Epithelial cell of proximal tubule (primary cell): Measurements from ENCODE around the gene LCE4A. TPM values are rescaled to one million over a fixed set of nuclear protein-coding genes. Genes with fewer than 3 reads are reported as not detected.
"Not testable (repeated sequence)": the region's sequence is repeated elsewhere in the genome, so short reads cannot be mapped to it uniquely, and the experiment has no call there.

Experiments
- DNase-seq: peaks from one replicate; pipeline ENCODE4 v3.0.0-alpha.2; 2011; ENCODE audit warnings: low read depth
- H3K4me3 ChIP-seq: 2 replicates; pipeline ENCODE4 v1.5.1; 2011; ENCODE audit warnings: low read depth, mild to moderate bottlenecking, low read length
- total RNA-seq: library from RNA; depleted of rRNA; stranded (reverse); fragments of >200 nt; gene quantifications from 2 replicates; pipeline ENCODE4 v1.2.3, GENCODE V29; 2015
- TF ChIP-seq, protein P1 (sequence below): conservative IDR thresholded peaks from 2 replicates; pipeline ENCODE4 v1.5.1; 2012; ENCODE audit warnings: low read depth, mild to moderate bottlenecking, low read length

The LCE4A gene
- total RNA-seq, 1 donor from 2014 or later, result not detected

DNA sequence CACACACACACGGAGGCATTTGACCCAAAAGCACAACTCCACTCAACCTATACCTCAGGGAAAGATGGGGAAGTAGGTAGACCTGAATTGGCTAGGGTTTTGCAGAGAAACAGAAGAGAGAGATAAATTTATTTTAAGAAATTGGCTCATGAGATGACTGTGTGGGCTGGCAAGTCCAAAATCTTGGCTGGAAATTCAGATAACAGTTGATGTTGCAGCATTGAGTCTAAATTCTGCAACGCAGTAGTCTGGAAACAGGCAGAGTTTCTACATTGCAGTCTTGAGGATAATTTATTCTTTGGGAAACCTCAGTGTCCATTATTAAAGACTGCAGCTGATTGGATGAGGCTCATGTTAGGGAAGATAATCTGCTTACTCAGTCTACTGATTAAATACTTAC lies 26.3 kb upstream of the LCE4A start:
- TF ChIP-seq, protein P1, sequence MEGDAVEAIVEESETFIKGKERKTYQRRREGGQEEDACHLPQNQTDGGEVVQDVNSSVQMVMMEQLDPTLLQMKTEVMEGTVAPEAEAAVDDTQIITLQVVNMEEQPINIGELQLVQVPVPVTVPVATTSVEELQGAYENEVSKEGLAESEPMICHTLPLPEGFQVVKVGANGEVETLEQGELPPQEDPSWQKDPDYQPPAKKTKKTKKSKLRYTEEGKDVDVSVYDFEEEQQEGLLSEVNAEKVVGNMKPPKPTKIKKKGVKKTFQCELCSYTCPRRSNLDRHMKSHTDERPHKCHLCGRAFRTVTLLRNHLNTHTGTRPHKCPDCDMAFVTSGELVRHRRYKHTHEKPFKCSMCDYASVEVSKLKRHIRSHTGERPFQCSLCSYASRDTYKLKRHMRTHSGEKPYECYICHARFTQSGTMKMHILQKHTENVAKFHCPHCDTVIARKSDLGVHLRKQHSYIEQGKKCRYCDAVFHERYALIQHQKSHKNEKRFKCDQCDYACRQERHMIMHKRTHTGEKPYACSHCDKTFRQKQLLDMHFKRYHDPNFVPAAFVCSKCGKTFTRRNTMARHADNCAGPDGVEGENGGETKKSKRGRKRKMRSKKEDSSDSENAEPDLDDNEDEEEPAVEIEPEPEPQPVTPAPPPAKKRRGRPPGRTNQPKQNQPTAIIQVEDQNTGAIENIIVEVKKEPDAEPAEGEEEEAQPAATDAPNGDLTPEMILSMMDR, result no peak
- H3K4me3 ChIP-seq, result no peak overlapping the region
- DNase-seq, result no peak

DNA sequence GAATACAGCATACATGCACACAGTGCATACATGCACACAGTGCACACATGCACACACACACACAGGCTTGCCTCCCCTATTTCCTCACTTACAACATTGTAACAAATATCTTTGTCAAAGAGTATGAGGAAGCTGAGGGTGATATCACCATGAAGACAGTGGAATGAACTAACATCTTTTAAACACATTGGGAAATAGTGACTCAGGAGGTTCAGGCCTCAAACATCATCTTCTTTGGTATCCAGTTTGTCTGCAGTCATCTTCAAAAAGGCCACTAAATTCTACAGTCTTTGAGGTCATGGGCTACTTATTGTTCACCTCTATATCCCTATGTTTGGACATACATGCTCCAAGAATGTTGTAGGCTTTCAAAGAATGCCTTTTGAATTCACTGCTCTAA lies 24.1 kb upstream of the LCE4A start:
- TF ChIP-seq, protein P1, result no peak
- DNase-seq, result no peak

DNA sequence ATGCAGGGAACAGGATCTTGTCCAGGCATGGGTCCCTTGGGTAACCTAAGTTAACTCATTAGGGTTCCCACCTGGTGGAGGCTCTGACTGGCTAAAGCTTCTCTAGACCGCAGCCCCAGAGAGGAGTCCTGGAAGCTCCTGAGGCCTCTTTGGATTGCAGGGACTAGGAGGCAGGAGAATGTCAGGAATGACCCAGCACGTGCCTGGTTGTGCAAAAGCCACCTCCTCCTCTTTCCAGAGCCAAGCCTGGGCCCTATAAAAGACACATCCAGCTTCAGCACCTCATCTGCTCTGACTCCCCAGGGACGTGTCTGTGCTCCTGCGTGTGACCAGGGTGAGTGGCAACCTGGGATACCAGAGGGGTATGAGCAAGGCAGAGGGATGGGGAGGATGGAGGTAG lies 22.1 kb upstream of the LCE4A start, which contains the start of gene LCE2B:
TSS of gene LCE2B (plus strand) at position 301 of the 400 bp plus-strand sequence. CDS start 721 bp downstream, outside the sequence.
- not testable (repeated sequence) for H3K4me3 ChIP-seq, DNase-seq

More for the DNA sequence above, 24.1 kb upstream of the LCE4A start:
- H3K4me3 ChIP-seq, result no peak overlapping the region

DNA sequence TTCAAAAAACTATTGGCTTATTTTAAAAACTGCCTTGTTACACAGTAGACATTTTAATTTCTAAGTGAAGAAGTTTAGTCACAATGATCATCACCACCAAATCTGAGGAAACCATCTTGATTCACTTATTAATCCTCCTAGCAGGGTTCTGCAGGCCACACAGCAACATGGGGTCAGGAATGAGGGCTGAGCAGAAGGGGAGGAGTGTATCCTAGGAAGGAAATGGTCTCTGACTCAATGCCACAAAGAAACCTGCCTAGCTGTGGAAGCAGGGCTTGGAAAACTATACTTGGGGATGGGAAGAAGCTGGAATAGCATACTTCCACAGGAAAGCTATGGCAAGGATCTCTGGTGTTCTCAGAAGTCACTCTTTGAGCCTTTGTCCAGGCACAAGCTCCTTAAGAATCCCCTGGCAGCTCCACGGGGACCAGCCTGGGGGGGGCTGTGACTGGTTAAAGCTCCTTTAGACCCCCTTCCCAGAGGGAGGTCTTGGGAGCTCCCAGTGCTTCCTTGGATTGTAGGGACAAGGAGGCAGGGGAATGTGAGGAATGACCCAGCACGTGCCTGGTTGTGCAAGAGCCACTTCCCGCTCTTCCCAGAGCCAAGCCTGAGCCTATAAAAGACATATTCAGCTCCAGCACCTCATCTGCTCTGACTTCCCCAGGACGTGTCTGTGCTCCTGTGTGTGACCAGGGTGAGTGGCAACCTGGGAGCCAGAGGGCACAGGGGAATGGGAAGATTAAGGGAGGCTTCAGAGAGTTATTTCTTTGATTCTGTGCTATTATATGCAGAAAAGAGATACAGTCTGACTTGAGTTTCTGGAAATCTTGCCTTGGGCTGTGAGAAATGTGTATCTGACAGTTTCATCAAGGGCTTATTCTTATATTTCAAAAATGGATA lies 10.0 kb upstream of the LCE4A start, which contains the start of gene LCE2A:
TSS of gene LCE2A (plus strand) at position 645 of the 900 bp plus-strand sequence. CDS start 557 bp downstream, outside the sequence.
- TF ChIP-seq, protein P1, result no peak
- H3K4me3 ChIP-seq, result no peak within 1 kb of the TSS
- DNase-seq, result no peak

DNA sequence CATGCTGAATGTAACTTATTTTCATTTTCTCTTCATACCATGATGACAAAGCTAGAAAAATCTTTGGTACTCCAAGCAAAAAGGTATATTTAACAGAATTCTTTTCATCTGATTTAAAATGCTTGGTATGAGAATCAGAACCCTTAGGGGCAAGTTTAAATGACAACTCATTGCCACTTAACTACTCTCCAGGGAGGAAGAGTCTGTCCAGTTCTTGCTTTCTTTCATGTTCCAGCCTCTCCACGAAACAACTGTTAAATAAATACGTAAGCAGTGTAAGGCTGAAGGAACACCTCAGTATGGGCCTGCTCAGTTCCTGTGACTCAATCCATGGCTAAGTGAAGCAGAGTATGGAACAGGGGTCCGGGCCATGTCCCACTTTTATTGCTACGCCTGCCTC lies 8.2 kb upstream of the LCE4A start:
- TF ChIP-seq, protein P1, result no peak
- no peak overlapping the region for H3K4me3 ChIP-seq
- DNase-seq, result no peak

DNA sequence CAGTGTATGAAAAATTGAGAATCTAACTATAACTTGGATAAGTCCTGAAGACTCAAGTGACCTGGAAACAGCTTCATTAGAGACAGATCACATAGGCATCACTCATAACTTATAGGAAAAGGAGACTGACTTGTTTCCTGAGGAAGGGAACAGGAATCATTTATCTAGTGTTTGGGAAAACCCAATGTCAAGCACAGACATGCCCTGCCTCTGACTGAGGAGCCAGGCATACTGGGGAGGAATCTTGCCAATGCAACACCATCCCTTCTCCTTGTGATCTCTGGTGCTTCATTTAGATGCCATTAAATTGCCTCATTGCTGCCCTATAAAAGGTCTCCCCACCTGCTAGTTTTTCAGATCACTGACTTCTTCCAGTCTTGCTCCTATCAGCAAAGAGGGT lies 10.3 kb downstream of the LCE4A start:
- TF ChIP-seq, protein P1, result no peak
- no peak for DNase-seq
- H3K4me3 ChIP-seq, result no peak overlapping the region

DNA sequence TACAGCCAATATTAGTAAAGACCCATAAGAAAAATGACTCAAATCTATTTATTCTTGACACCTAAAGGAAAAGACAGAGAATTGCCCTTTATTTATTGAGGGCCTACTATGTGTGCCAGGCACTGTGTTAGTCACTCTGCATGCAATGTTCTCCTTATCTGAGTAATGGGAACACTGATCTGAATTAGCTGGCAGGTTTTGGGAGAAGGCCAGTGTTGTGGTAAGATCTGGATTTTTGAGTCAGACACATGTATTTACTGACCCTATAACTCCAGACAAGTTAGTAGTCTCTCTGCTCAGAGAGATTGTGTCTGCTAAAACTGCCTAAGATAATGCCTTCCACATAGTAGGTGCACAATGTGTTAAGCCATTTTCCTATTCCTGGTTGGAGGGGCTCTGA lies 17.3 kb downstream of the LCE4A start:
- TF ChIP-seq, protein P1, result no peak
- no peak overlapping the region for H3K4me3 ChIP-seq
- no peak for DNase-seq
